Cardiac fibroblast (primary cell): ENCODE data around the gene DEPDC4.
"Not testable (repeated sequence)": the region's sequence is repeated elsewhere in the genome, so short reads cannot be mapped to it uniquely, and the experiment has no call there.

Experiments
- DNase-seq, 2 donors: peaks; one replicate each; pipeline versions ENCODE4 v3.0.0 to v3.0.0-alpha.2; 2010; ENCODE audit warnings: low read depth in 2 of 2
- H3K4me3 ChIP-seq, 2 donors: replicated peaks in 1 of 2; 1 replicate in 1 of 2; 2 replicates in 1 of 2; pipeline ENCODE4 v1.5.1; 2011; ENCODE audit warnings: low read depth in 2 of 2, low read length in 2 of 2, mild to moderate bottlenecking in 2 of 2, moderate library complexity in 1 of 2
- TF ChIP-seq, protein P1 (sequence below): IDR thresholded peaks from one replicate; pipeline ENCODE4 v1.5.1; 2011; ENCODE audit warnings: low read depth, mild to moderate bottlenecking, low read length, inconsistent platforms

DEPDC4 gene

DNA sequence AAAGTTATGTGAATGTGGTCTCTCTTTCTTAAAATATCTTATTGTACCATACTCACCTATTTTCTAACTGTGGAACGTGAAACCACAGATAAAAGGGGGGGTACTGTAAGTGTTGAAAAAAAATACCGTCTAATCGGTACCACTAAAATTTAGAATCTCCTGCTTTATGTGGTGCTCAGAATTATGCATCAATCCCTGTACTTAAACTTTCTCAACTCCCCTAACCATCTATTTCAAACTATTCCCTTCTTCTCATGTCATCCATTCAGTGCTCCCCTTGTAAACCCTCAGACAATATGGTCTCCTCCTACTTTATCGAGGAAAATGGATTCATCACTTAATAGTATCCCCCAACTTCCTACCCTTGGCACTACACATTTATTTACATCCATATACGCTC, 23.7 kb downstream of the DEPDC4 start:
- TF ChIP-seq, protein P1, sequence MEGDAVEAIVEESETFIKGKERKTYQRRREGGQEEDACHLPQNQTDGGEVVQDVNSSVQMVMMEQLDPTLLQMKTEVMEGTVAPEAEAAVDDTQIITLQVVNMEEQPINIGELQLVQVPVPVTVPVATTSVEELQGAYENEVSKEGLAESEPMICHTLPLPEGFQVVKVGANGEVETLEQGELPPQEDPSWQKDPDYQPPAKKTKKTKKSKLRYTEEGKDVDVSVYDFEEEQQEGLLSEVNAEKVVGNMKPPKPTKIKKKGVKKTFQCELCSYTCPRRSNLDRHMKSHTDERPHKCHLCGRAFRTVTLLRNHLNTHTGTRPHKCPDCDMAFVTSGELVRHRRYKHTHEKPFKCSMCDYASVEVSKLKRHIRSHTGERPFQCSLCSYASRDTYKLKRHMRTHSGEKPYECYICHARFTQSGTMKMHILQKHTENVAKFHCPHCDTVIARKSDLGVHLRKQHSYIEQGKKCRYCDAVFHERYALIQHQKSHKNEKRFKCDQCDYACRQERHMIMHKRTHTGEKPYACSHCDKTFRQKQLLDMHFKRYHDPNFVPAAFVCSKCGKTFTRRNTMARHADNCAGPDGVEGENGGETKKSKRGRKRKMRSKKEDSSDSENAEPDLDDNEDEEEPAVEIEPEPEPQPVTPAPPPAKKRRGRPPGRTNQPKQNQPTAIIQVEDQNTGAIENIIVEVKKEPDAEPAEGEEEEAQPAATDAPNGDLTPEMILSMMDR, result no peak
- no peak overlapping the region for H3K4me3 ChIP-seq
- DNase-seq, result no peak

DNA sequence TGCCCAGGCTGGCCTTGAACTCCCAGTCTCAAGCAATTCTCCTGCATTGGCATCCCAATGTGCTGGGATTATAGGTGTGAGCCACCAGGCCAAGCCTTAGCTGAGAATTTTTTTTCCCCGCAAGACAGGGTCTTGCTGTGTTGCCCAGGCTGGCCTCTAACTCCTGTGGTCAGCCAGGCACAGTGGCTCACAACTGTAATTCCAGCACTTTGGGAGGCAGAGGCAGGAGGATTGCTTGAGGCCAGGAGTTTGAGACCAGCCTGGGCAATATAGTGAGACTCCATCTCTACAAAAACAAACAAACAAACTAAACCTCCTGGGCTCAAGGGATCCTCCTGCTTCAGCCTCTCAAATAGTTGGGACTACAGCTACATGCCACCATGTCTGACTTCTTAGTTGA, 27.3 kb downstream of the DEPDC4 start:
- TF ChIP-seq, protein P1, result no peak
- H3K4me3 ChIP-seq, result no peak overlapping the region
- DNase-seq, result no peak

DNA sequence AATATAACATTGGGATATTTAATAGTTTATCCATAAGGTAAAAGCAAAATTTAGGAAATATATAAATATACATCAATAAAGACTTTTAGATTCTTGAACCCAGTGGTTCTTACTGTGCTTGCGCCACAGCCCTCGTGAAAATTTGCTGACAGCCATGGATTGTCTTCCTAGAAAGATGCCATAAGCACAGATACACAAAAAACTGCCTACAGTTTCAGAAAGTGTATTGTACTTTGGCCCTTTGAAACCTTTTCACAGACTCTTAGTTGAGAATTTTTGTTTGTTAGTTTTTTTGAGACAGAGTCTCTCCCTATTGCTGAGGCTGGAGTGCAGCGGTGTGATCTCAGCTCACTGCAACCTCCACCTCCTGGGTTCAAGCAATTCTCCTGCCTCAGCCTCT, 28.1 kb downstream of the DEPDC4 start:
- TF ChIP-seq, protein P1, result no peak
- DNase-seq, result no peak
- no peak overlapping the region for H3K4me3 ChIP-seq

DNA sequence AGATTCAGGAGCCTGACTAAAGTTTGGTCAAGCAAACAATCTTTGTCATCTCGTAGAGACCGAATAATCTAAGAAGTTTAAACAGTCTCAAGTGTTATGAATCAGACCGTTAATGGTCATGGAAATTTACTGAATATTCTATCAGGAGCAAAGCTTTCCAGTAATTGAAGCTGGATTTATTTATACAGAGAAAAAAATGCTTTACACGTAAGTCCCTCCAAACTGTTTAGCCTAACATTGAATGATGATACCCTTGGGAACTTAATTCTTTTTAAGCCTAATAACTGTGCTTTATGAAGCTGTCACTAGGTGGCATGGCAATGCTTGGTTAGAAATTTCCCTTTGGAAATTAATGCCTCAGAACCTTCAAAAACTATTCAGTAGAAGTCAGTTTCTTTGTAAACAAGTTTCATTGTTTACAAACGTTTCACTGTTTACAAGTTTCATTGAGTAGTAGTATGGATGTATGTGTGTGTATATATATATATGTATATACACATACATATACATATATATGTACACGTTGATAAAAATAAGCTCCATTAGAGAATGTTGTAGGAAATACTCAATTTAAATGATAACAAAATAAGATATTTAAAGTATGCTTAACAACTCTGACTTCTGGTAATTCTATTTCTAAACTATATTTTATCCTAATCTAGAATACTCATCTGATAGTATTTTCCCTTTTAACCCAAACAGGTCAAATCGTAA, 32.1 kb downstream of the DEPDC4 start:
- DNase-seq, result peak; percentile 71 to 76
- TF ChIP-seq, protein P1, result peak; percentile 75
- H3K4me3 ChIP-seq, result peak overlapping the region in 1 of 2 donors; percentile 7

DNA sequence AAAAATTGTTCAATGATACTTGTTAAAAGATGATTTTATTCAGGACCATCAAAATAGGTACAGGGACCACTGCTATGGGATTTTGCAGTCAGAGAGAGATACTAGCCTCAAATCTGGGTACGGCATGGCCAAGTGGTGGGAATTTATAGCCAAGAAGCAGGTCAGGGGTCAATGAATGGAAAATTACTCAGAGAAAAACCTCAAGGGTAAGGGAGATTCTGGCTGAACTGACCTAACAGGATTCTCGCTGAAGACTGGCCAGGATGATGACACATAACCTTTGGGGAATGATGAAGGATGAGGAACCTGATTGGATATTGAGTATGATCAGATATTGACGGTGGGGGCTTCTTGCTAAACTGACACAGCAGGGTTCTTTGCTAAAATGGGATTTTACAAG, 32.7 kb downstream of the DEPDC4 start:
- H3K4me3 ChIP-seq, result peak overlapping the region in 1 of 2 donors; percentile 7
- peak; percentile 40 to 76 for DNase-seq
- TF ChIP-seq, protein P1, result no peak

DNA sequence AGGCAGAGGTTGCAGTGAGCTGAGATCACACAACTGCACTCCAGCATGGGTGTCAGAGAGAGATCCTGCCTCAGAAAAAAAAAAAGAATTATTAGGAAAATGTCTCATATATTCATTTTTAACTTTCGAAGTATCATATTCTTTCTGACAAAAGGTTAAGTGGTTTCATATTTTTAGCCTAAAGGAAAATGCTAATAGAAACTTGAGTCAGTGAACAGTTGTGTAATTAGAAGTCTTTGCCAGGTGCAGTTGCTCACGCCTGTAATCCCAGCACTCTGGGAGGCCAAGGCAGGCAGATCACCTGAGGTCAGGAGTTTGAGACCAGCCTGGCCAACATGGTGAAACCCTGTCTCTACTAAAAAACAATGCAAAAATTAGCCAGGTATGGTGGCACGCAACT, 35.0 kb downstream of the DEPDC4 start:
- DNase-seq, result not testable (repeated sequence)

DNA sequence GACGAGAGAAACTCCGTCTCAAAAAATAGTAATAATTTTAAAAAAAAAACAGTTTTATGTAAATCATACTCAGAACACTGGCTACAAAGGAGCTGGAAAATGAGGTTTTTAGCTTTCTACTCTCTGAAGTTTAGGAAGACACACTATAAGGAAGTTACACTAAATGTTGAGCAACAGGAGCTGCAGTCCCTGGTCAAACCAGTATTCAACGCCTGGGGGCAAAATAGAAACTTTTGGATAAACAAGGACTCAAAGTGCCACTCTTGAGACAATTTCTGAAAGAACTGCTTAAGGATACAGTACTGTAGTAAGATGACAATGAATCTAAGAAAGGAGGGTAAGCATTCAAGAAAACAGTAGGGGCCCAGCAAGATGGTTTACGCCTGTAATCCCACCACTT, 37.0 kb downstream of the DEPDC4 start:
- TF ChIP-seq, protein P1, result no peak
- H3K4me3 ChIP-seq, result no peak overlapping the region
- no peak for DNase-seq

More for the DNA sequence above, 35.0 kb downstream of the DEPDC4 start:
- not testable (repeated sequence) for H3K4me3 ChIP-seq
